CD14-positive monocyte (primary cell): ENCODE data around the gene ADAM23. TPM values are rescaled to one million over a fixed set of nuclear protein-coding genes. Genes with fewer than 3 reads are reported as not detected.

ENCODE experiments used
- DNase-seq, 3 donors: peaks; one replicate each; pipeline ENCODE4 v3.0.0-alpha.2; 2011 to 2022
- H2AFZ ChIP-seq: 2 replicates; pipeline ENCODE4 v1.6.0; 2012; ENCODE audit warnings: mild to moderate bottlenecking, low read depth, low read length, inconsistent platforms; ENCODE audit not compliant: insufficient read depth, poor library complexity, severe bottlenecking
- H3K27ac ChIP-seq, 2 donors: 1 replicate in 1 of 2; 2 replicates in 1 of 2; pipeline ENCODE4 v1.5.1; 2012 to 2013; ENCODE audit warnings: low read length in 2 of 2, control low read depth in 1 of 2, inconsistent platforms in 1 of 2, low read depth in 1 of 2, mild to moderate bottlenecking in 1 of 2
- H3K27me3 ChIP-seq, 2 donors: one replicate each; pipeline versions ENCODE4 v1.6.0 to v1.6.1; 2011 to 2013; ENCODE audit warnings: low read length in 2 of 2; ENCODE audit not compliant: control insufficient read depth in 2 of 2, insufficient read depth in 2 of 2
- H3K36me3 ChIP-seq, 2 donors: replicated peaks in 1 of 2; 1 replicate in 1 of 2; 2 replicates in 1 of 2; pipeline versions ENCODE4 v1.5.1 to v1.6.1; 2012 to 2013; ENCODE audit warnings: low read length in 2 of 2, control low read depth in 1 of 2, inconsistent platforms in 1 of 2, mild to moderate bottlenecking in 1 of 2; ENCODE audit not compliant: insufficient read depth in 2 of 2, control insufficient read depth in 1 of 2
- H3K4me1 ChIP-seq, 2 donors: 1 replicate in 1 of 2; 2 replicates in 1 of 2; pipeline versions ENCODE4 v1.5.1 to v1.6.1; 2012 to 2013; ENCODE audit warnings: low read length in 2 of 2, control low read depth in 1 of 2, inconsistent platforms in 1 of 2, mild to moderate bottlenecking in 1 of 2, moderate library complexity in 1 of 2; ENCODE audit not compliant: insufficient read depth in 2 of 2, control insufficient read depth in 1 of 2
- H3K4me2 ChIP-seq: replicated peaks from 2 replicates; pipeline ENCODE3; 2012; ENCODE audit warnings: low read length, moderate library complexity, mild to moderate bottlenecking; ENCODE audit not compliant: poor library complexity, severe bottlenecking; ENCODE audit errors: extremely low read depth
- H3K4me3 ChIP-seq, 3 experiments: fragments of 200-600 bp in 1 of 3; sonication (generic) in 1 of 3; replicated peaks in 1 of 3; 1 replicate in 2 of 3; 2 replicates in 1 of 3; pipeline ENCODE4 v1.5.1; 2011 to 2013; ENCODE audit warnings: low read length in 3 of 3, mild to moderate bottlenecking in 3 of 3, control low read depth in 2 of 3, low read depth in 2 of 3, inconsistent platforms in 1 of 3, moderate library complexity in 1 of 3
- H3K79me2 ChIP-seq: 2 replicates; pipeline ENCODE4 v1.6.0; 2012; ENCODE audit warnings: mild to moderate bottlenecking, control low read depth, inconsistent platforms, low read length, moderate library complexity; ENCODE audit not compliant: insufficient read depth
- H3K9ac ChIP-seq: 2 replicates; pipeline ENCODE4 v1.6.0; 2017; ENCODE audit warnings: low read length, mild to moderate bottlenecking; ENCODE audit not compliant: insufficient read depth, poor library complexity, severe bottlenecking
- H3K9me3 ChIP-seq, 2 donors: replicated peaks in 1 of 2; 1 replicate in 1 of 2; 2 replicates in 1 of 2; pipeline versions ENCODE4 v1.5.1 to v1.6.1; 2012 to 2013; ENCODE audit warnings: low read length in 2 of 2, control low read depth in 1 of 2; ENCODE audit not compliant: control insufficient read depth in 1 of 2, insufficient read depth in 1 of 2
- H4K20me1 ChIP-seq: 2 replicates; pipeline ENCODE4 v1.6.0; 2012; ENCODE audit warnings: mild to moderate bottlenecking, low read length, control low read depth, moderate library complexity; ENCODE audit not compliant: insufficient read depth
- H3K27ac Mint-ChIP-seq, 7 donors: one replicate each; pipeline ENCODE4 v1.8.0; 2020; ENCODE audit warnings: mild to moderate bottlenecking in 7 of 7, mixed read lengths in 7 of 7, moderate library complexity in 6 of 7, inconsistent platforms in 2 of 7
- H3K27me3 Mint-ChIP-seq, 3 donors: one replicate each; pipeline ENCODE4 v1.8.0; 2021 to 2022; ENCODE audit warnings: low read depth in 3 of 3, mild to moderate bottlenecking in 3 of 3, mixed read lengths in 3 of 3, moderate library complexity in 3 of 3, inconsistent platforms in 1 of 3
- H3K36me3 Mint-ChIP-seq, 2 donors: one replicate each; pipeline ENCODE4 v1.8.0; 2020; ENCODE audit warnings: mixed read lengths in 2 of 2, inconsistent platforms in 1 of 2, mild to moderate bottlenecking in 1 of 2
- H3K4me1 Mint-ChIP-seq: one replicate; pipeline ENCODE4 v1.8.0; 2020; ENCODE audit warnings: mild to moderate bottlenecking, mixed read lengths
- H3K4me3 Mint-ChIP-seq, 2 donors: one replicate each; pipeline ENCODE4 v1.8.0; 2020; ENCODE audit warnings: mild to moderate bottlenecking in 2 of 2, mixed read lengths in 2 of 2, moderate library complexity in 1 of 2
- H3K9me3 Mint-ChIP-seq, 7 donors: one replicate each; pipeline ENCODE4 v1.8.0; 2020 to 2022; ENCODE audit warnings: mixed read lengths in 7 of 7, mild to moderate bottlenecking in 6 of 7, moderate library complexity in 6 of 7, inconsistent platforms in 2 of 7
- WGBS: methylation state at CpG from one replicate; pipeline ENCODE4 v1.1.5; 2013; ENCODE audit warnings: missing lambda C conversion rate; ENCODE audit not compliant: insufficient coverage; 5-methylcytosine and 5-hydroxymethylcytosine counted together
- intact Hi-C, 2 donors: fragments of 100-400 bp; cut with micrococcal nuclease; formaldehyde crosslinking; loops; one replicate each; pipeline versions ENCODE4 v1.15.0 to v1.15.1; 2023
- polyA plus RNA-seq, 3 donors: library from polyadenylated mRNA; depleted of rRNA in 1 of 3; unstranded in 2 of 3; stranded (reverse) in 1 of 3; fragments of 300-500 nt in 2 of 3; fragments of >200 nt in 1 of 3; fragmentation: Illumina TruSeq in 2 of 3; gene quantifications; 1 replicate in 2 of 3; 2 replicates in 1 of 3; pipeline ENCODE4 v1.2.3, GENCODE V29; 2012 to 2021
- TF ChIP-seq, protein P1 (sequence below): fragments of 200-600 bp; IDR thresholded peaks from one replicate; pipeline ENCODE4 v1.8.0; 2022; ENCODE audit warnings: antibody characterized with exemption, mild to moderate bottlenecking

Gene ADAM23
- polyA plus RNA-seq, 3 donors, result not detected

DNA sequence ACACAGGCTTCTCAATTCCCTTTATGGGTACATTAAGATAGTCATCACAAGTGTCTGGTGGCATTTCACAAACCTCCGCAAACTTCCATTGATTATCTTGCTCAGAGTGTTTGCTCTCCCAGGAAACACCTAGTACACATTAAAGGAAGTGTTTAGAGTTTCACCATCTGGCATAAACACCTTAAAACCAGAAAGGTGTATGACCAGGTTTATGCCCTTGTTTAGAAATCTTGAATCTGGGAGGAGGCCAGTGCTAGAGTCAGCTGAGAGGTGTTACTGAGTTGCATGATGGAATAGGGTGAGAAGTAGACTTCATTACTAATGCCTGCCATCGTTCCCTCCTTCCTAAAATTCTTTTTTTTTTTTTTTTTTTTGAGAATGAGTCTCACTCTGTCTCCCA is 120.0 kb downstream of the ADAM23 start:
- Histone ChIP-seq H3K27me3 (no peaks in the 10 kb centered on the region), H3K9me3 (no peaks in the 10 kb centered on the region), H3K4me3 (no peak overlapping the region), H3K4me1 (no peaks in the 10 kb centered on the region), H3K36me3 (no peaks in the 10 kb centered on the region), H2AFZ (no peak overlapping the region), H3K4me2 (no peak overlapping the region), H3K27ac (no peak overlapping the region), H3K9ac (no peak overlapping the region), H4K20me1 (no peaks in the 10 kb centered on the region), H3K79me2 (no peaks in the 10 kb centered on the region)
- TF ChIP-seq, protein P1, sequence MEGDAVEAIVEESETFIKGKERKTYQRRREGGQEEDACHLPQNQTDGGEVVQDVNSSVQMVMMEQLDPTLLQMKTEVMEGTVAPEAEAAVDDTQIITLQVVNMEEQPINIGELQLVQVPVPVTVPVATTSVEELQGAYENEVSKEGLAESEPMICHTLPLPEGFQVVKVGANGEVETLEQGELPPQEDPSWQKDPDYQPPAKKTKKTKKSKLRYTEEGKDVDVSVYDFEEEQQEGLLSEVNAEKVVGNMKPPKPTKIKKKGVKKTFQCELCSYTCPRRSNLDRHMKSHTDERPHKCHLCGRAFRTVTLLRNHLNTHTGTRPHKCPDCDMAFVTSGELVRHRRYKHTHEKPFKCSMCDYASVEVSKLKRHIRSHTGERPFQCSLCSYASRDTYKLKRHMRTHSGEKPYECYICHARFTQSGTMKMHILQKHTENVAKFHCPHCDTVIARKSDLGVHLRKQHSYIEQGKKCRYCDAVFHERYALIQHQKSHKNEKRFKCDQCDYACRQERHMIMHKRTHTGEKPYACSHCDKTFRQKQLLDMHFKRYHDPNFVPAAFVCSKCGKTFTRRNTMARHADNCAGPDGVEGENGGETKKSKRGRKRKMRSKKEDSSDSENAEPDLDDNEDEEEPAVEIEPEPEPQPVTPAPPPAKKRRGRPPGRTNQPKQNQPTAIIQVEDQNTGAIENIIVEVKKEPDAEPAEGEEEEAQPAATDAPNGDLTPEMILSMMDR, result no peak
- no CpG with 5 or more reads among the region's 2 CpGs for WGBS
- peaks cover 0 to 1% (median 0%) of the 10 kb centered on the region in 3 donors for H3K27me3 Mint-ChIP-seq
- H3K36me3 Mint-ChIP-seq, result no peaks in the 10 kb centered on the region
- no peak overlapping the region for H3K27ac Mint-ChIP-seq
- H3K4me1 Mint-ChIP-seq, result no peaks in the 10 kb centered on the region
- intact Hi-C loops, result no loop called here
- no peak for DNase-seq
- no peak overlapping the region for H3K4me3 Mint-ChIP-seq
- H3K9me3 Mint-ChIP-seq, result no peaks in the 10 kb centered on the region

DNA sequence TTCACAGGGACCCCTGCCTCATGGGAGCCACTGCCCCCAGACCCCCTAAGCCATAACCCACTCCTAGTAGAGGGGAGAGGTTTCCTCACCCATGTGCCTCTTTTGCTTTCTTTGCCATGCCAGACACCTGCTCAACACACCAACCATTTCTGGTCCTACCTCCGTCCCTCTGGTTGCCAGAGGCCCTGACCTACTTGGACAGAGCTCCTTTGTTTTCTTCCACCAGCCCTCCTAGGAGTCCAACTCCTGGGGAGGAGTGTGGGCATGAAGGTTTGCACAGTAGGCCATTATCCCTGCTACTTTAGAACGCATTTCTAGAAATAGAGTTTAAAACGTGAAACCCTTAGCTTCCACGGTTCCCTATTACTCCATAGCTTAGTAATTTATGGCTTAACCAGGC is 122.3 kb downstream of the ADAM23 start:
- H3K4me1 ChIP-seq, result no peaks in the 10 kb centered on the region
- H3K4me1 Mint-ChIP-seq, result no peaks in the 10 kb centered on the region
- H3K27ac Mint-ChIP-seq, result no peak overlapping the region
- no peaks in the 10 kb centered on the region for H3K36me3 ChIP-seq
- no peak overlapping the region for H3K4me3 ChIP-seq
- no peaks in the 10 kb centered on the region for H3K79me2 ChIP-seq
- H4K20me1 ChIP-seq, result no peaks in the 10 kb centered on the region
- H3K36me3 Mint-ChIP-seq, result no peaks in the 10 kb centered on the region
- no peaks in the 10 kb centered on the region for H3K9me3 Mint-ChIP-seq
- H2AFZ ChIP-seq, result no peak overlapping the region
- no peaks in the 10 kb centered on the region for H3K27me3 Mint-ChIP-seq
- no peak overlapping the region for H3K9ac ChIP-seq
- H3K9me3 ChIP-seq, result no peaks in the 10 kb centered on the region
- intact Hi-C loops, result no loop called here
- no CpG with 5 or more reads among the region's 4 CpGs for WGBS
- TF ChIP-seq, protein P1, result no peak
- no peak overlapping the region for H3K27ac ChIP-seq
- no peak overlapping the region for H3K4me3 Mint-ChIP-seq
- no peaks in the 10 kb centered on the region for H3K27me3 ChIP-seq
- no peak overlapping the region for H3K4me2 ChIP-seq
- DNase-seq, result no peak
